Measurements from ENCODE around the gene NFE2L2.

DNA sequence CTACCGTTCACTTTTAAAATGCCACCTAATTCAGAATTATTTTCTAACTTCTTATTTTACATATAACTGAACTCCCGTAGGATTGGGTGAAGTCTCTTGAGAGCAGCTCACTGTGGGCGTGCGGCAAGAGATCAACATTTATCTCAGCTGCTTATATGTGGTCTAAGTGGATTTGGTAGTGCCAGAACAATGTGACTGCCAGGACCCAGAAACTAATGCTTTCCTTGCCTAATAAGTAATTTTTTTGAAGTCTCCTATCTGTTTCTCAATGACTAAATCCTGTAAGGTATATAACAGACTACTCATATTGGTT is 11.2 kb upstream of the NFE2L2 start:
- TF ChIP-seq POLR2AphosphoS5 (IDR thresholded peaks at IDR 0.05; ENCODE audit: low read depth) (no peak), EZH2 (IDR thresholded peaks at IDR 0.05; ENCODE audit: low read depth, unreplicated experiment) (no peak), ZNF331 (CRISPR knock-in tag; IDR thresholded peaks at IDR 0.05; ENCODE audit: low read depth) (no peak), EZH2phosphoT487 (IDR thresholded peaks at IDR 0.05; ENCODE audit: unreplicated experiment) (no peak), NANOG (IDR thresholded peaks at IDR 0.05; ENCODE audit: borderline replicate concordance) (no peak), CREB1 (CRISPR knock-in tag; IDR thresholded peaks at IDR 0.05; ENCODE audit: low read depth) (no peak), JUNB (IDR thresholded peaks at IDR 0.05; ENCODE audit: unreplicated experiment) (no peak), STAT1 (IDR thresholded peaks at IDR 0.05; ENCODE audit: unreplicated experiment) (no peak), ZNF114 (CRISPR knock-in tag; IDR thresholded peaks at IDR 0.05) (no peak)
- TF ChIP-seq, protein P1, sequence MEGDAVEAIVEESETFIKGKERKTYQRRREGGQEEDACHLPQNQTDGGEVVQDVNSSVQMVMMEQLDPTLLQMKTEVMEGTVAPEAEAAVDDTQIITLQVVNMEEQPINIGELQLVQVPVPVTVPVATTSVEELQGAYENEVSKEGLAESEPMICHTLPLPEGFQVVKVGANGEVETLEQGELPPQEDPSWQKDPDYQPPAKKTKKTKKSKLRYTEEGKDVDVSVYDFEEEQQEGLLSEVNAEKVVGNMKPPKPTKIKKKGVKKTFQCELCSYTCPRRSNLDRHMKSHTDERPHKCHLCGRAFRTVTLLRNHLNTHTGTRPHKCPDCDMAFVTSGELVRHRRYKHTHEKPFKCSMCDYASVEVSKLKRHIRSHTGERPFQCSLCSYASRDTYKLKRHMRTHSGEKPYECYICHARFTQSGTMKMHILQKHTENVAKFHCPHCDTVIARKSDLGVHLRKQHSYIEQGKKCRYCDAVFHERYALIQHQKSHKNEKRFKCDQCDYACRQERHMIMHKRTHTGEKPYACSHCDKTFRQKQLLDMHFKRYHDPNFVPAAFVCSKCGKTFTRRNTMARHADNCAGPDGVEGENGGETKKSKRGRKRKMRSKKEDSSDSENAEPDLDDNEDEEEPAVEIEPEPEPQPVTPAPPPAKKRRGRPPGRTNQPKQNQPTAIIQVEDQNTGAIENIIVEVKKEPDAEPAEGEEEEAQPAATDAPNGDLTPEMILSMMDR (conservative IDR thresholded peaks at IDR 0.05; ENCODE audit: low read depth in 2 of 2), result no peak
- TF ChIP-seq, protein P2, sequence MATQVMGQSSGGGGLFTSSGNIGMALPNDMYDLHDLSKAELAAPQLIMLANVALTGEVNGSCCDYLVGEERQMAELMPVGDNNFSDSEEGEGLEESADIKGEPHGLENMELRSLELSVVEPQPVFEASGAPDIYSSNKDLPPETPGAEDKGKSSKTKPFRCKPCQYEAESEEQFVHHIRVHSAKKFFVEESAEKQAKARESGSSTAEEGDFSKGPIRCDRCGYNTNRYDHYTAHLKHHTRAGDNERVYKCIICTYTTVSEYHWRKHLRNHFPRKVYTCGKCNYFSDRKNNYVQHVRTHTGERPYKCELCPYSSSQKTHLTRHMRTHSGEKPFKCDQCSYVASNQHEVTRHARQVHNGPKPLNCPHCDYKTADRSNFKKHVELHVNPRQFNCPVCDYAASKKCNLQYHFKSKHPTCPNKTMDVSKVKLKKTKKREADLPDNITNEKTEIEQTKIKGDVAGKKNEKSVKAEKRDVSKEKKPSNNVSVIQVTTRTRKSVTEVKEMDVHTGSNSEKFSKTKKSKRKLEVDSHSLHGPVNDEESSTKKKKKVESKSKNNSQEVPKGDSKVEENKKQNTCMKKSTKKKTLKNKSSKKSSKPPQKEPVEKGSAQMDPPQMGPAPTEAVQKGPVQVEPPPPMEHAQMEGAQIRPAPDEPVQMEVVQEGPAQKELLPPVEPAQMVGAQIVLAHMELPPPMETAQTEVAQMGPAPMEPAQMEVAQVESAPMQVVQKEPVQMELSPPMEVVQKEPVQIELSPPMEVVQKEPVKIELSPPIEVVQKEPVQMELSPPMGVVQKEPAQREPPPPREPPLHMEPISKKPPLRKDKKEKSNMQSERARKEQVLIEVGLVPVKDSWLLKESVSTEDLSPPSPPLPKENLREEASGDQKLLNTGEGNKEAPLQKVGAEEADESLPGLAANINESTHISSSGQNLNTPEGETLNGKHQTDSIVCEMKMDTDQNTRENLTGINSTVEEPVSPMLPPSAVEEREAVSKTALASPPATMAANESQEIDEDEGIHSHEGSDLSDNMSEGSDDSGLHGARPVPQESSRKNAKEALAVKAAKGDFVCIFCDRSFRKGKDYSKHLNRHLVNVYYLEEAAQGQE (IDR thresholded peaks at IDR 0.05; ENCODE audit: unreplicated experiment), result no peak
- TF ChIP-seq, protein P3, sequence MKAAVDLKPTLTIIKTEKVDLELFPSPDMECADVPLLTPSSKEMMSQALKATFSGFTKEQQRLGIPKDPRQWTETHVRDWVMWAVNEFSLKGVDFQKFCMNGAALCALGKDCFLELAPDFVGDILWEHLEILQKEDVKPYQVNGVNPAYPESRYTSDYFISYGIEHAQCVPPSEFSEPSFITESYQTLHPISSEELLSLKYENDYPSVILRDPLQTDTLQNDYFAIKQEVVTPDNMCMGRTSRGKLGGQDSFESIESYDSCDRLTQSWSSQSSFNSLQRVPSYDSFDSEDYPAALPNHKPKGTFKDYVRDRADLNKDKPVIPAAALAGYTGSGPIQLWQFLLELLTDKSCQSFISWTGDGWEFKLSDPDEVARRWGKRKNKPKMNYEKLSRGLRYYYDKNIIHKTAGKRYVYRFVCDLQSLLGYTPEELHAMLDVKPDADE (IDR thresholded peaks at IDR 0.05), result no peak
- TF ChIP-seq, protein P4, sequence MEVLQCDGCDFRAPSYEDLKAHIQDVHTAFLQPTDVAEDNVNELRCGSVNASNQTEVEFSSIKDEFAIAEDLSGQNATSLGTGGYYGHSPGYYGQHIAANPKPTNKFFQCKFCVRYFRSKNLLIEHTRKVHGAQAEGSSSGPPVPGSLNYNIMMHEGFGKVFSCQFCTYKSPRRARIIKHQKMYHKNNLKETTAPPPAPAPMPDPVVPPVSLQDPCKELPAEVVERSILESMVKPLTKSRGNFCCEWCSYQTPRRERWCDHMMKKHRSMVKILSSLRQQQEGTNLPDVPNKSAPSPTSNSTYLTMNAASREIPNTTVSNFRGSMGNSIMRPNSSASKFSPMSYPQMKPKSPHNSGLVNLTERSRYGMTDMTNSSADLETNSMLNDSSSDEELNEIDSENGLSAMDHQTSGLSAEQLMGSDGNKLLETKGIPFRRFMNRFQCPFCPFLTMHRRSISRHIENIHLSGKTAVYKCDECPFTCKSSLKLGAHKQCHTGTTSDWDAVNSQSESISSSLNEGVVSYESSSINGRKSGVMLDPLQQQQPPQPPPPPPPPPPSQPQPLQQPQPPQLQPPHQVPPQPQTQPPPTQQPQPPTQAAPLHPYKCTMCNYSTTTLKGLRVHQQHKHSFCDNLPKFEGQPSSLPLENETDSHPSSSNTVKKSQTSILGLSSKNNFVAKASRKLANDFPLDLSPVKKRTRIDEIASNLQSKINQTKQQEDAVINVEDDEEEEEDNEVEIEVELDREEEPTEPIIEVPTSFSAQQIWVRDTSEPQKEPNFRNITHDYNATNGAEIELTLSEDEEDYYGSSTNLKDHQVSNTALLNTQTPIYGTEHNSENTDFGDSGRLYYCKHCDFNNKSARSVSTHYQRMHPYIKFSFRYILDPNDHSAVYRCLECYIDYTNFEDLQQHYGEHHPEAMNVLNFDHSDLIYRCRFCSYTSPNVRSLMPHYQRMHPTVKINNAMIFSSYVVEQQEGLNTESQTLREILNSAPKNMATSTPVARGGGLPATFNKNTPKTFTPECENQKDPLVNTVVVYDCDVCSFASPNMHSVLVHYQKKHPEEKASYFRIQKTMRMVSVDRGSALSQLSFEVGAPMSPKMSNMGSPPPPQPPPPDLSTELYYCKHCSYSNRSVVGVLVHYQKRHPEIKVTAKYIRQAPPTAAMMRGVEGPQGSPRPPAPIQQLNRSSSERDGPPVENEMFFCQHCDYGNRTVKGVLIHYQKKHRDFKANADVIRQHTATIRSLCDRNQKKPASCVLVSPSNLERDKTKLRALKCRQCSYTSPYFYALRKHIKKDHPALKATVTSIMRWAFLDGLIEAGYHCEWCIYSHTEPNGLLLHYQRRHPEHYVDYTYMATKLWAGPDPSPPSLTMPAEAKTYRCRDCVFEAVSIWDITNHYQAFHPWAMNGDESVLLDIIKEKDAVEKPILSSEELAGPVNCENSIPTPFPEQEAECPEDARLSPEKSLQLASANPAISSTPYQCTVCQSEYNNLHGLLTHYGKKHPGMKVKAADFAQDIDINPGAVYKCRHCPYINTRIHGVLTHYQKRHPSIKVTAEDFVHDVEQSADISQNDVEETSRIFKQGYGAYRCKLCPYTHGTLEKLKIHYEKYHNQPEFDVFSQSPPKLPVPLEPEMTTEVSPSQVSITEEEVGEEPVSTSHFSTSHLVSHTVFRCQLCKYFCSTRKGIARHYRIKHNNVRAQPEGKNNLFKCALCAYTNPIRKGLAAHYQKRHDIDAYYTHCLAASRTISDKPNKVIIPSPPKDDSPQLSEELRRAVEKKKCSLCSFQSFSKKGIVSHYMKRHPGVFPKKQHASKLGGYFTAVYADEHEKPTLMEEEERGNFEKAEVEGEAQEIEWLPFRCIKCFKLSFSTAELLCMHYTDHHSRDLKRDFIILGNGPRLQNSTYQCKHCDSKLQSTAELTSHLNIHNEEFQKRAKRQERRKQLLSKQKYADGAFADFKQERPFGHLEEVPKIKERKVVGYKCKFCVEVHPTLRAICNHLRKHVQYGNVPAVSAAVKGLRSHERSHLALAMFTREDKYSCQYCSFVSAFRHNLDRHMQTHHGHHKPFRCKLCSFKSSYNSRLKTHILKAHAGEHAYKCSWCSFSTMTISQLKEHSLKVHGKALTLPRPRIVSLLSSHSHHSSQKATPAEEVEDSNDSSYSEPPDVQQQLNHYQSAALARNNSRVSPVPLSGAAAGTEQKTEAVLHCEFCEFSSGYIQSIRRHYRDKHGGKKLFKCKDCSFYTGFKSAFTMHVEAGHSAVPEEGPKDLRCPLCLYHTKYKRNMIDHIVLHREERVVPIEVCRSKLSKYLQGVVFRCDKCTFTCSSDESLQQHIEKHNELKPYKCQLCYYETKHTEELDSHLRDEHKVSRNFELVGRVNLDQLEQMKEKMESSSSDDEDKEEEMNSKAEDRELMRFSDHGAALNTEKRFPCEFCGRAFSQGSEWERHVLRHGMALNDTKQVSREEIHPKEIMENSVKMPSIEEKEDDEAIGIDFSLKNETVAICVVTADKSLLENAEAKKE (CRISPR knock-in tag; IDR thresholded peaks at IDR 0.05), result no peak

Data from GM23338 (cell line).